Stimulated activated CD4-positive, alpha-beta T cell treated with anti-CD3 and anti-CD28 coated beads, Interleukin-4, amount 100 ng/mL, for 4 hours (primary cell): Measurements from ENCODE around the gene TTC27.
"Not testable (repeated sequence)": the region's sequence is repeated elsewhere in the genome, so short reads cannot be mapped to it uniquely, and the experiment has no call there.

Source experiments
- DNase-seq, 2 experiments: peaks; one replicate each; pipeline ENCODE4 v3.0.0-alpha.2; 2020

The TTC27 gene

DNA sequence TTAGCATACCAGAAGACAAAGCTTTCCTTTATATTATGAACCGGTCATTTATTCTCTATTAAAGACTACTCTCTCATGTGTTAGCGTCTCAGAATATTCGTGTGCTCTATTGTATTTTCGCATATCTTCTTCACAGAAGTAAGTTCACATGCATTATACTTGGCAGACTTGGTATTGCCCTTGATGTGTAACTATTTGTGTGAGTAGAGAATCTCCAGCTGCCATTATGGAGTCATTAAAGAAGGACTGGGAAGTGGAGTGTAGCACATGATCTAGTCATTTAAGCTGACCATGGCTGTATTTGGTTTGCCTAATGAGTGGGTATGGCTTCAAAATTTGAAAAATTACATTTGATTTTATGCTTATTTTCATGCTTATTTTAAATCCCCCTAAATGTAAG is 92.9 kb downstream of the TTC27 start:
- DNase-seq: no peak

DNA sequence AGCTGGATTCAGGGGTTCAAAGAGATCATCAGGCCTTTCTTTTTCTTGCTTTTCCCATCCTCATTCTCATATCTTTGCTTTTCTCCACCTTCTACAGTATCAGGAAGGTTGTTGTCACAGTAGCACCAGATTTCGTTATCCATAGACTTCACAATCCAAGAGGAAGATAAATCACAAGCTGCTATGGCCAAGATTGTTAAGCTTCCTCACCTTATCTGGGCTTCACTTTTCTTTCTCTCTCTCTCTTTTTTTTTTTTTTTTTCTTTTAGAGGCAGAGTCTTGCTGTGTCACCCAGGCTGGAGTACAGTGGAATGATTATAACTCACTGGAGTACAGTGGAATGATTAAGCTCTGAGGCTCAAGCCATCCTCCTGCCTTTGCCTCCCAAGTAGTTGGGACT is 93.5 kb downstream of the TTC27 start:
- DNase-seq: no peak

DNA sequence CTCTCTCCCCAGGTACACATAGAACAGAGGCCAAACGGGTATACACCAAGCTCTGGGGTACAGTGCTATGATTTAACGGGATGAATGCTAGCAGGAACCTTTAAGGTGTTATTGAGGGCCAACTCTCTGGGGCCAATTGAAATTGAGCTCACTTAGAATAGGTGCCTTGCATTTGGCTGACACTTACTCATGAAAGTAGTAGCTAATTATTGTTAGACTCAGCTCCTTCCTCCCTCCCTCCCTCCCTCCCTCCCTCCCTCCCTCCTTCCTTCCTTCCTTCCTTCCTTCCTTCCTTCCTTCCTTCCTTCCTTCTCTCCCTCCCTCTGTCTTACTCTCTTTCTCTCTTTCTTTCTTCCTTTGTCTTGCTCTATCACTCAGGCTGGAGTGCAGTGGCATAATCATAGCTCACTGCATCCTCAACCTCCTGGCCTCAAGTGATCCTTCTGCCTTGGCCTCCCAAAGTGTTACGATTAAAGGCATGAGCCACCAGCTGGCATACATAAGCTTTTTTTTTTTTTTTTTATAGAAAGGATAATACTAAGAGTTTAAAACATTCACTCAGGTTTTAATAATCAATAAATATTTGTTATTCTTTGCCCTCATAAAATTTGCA is 95.7 kb downstream of the TTC27 start:
- no peak for DNase-seq

DNA sequence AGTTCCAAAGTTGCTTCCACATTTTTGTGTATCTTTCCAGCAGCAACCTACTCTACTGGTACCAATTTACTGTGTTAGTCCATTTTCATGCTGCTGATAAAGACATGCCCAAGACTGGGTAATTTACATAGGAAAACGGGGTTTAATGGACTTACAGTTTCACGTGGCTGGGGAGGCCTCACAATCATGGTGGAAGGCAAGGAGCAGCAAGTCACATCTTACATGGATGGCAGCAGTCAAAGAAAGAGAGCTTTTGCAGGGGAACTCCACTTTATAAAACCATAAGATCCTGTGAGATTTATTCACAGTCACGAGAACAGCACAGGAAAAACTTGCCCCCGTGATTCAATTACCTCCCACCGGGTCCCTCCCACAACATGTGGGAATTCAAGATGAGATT is 98.8 kb downstream of the TTC27 start:
- DNase-seq: not testable (repeated sequence)

DNA sequence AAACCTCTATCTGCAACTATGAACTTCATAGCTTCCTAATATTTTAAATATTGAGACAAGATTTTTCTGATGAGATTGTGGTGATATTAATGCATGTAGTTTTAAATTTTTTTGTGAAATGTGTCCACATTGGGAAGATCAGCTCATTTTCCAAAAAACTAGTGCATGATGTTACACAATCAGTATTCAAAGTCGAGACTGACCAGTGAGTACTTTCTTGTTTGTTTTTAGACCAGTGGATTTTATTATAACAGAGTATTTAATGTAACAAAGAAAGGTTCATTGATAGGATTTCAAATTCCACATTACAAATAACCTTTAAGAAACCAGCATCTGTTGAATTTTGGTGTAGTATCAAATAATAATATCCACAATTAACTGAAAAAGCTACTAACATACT is 99.3 kb downstream of the TTC27 start:
- no peak for DNase-seq

DNA sequence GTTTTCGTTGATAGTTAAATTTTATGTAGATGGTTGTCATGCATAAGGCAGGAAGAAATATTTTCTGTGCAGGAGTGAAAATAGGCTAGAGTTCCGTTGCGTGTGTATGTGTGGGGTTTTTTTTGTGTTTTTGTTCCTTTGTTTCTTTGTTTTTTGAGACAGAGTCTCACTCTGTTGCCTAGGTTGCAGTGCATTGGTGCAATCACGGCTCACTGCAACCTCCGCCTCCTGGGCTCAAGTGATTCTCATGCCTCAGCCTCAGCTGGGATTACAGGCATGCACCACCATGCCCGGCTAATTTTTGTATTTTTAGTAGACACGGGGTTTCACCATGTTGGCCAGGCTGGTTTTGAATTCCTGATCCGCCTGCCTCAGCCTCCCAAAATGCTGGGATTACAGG is 103.1 kb downstream of the TTC27 start:
- not testable (repeated sequence) for DNase-seq

DNA sequence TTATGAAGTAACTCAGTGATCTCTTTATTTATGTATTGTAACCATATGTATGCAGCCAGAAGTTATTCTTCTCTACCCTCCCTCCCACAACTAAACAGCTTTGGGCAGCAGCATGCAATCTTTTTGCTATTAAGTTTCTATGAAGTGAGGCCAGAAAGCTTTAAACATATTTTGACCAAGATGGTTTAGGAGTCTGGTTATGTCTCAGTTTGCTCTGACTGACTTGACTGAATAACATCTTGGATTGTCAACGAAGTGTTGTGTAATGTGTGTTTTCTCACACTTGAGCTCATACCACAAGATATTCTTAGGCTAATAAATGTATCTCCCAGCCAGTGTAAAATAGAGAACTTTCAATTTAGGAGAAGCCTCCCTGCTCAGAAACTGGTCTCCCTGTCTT is 104.3 kb downstream of the TTC27 start:
- DNase-seq: no peak

DNA sequence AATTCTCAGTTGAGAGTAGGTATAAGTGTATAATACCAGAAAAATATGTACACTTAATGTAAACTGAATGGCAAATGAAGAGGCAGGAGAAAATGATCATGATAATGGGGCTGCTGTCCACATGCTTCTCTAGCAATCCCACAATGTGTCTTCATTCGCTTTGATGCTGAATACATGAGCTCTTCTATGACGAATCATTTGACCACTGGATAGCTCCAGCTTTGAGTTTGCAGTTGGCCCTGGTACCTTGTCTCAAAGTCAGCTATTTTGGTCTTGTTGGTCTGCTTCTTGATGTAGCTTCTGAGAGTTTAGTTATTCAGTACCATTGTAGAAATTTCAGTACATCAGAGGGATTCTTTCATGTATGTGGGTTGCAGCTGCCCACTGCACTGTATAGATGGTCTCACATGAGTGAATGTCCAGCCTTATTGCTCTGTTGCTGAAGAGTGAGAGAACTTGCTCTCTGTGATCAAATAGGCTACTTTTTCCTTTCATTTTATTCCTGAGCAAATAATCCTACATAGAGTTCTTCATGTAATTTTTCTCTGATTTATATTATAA is 105.1 kb downstream of the TTC27 start:
- DNase-seq: no peak

DNA sequence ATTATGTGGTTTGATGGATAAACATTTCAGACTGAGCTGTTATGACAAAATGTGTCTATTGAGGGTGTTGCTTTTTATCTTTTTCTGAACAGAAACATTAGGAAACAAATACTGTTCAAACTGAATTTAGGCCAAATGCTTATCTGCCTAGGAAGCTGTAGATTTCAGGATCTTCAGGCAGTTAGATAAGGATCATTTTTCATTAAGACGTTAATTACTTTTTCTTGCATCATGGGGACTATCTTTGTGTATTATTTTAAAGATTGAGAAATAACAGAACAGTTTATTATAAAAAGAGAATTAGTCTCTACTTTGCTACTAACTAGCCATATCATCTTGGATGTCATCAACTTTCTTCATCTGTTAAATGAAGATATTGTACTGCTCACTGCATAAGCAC is 107.5 kb downstream of the TTC27 start:
- DNase-seq: no peak

DNA sequence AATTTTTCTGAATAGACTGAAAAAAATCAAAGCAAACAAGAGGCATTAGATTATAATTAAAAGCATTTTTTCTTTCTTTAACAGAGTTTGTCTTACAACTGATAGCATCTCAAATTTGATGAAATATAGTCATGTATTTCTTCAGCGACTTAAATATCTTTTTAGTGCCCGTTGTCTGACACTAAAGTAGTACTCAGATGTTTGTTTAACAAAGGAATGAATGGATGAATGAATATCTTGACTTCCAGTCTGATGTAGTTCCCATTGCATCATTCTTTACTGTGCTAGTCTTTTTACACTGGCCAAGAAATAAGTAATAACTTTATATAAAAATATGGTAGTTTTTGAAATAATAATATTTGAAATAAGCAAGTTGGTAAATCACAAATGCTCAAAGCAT is 111.1 kb downstream of the TTC27 start:
- DNase-seq: no peak

DNA sequence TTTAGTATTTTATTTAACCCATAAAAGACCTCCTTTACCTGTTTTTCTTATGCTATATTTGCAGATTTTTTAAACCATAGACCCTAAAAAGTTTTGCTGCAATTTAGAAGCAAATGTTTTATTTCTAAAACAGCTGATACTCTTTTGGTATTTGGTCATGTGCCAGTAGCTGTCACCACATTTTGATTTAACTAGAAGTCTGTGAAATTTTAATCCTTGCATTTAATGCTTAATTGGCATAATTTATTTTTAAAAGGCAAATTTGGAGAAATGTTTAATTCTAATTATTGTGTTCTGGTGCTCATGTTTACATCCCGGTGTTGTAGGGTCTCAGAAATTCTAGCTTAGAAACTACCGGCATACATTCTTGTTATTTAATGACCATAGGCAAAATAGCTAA is 111.8 kb downstream of the TTC27 start:
- no peak for DNase-seq

DNA sequence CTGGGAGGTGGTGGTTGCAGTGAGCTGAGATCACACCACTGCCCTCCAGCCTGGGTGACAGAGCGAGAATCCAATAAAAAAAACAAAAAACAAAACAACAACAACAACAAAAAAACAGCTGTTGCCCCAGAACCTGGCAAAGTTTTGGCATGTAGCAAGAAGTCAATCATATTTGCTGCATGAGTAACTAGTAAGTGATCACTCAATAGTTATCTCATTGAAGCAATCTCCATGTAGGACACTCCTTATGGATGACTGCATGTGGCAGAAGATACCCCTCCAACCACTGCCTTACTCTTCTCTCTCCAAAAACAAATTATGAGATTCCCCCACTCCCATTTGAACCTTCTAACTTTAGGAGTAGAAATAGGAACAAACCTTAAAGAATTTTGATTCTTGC is 113.7 kb downstream of the TTC27 start:
- DNase-seq: no peak

DNA sequence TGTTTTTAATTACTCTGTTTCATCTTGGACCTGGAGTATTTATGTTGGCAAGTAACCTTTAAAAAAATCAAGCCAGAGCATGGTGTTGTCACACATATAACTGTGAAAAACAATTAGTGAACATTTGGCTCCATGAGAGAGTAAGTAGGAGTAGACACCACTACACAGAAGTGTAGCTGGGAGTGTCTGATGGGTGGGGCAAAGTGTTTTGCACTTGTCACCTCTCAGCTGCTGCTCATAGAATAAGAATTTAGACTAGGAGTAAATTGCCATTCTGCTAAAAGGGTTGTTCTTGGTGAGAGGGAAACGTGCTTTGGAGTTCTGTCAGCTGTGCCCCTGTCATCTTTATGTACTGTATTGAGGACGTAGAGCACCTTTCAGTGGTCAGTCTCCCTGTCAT is 114.5 kb downstream of the TTC27 start:
- DNase-seq: no peak

DNA sequence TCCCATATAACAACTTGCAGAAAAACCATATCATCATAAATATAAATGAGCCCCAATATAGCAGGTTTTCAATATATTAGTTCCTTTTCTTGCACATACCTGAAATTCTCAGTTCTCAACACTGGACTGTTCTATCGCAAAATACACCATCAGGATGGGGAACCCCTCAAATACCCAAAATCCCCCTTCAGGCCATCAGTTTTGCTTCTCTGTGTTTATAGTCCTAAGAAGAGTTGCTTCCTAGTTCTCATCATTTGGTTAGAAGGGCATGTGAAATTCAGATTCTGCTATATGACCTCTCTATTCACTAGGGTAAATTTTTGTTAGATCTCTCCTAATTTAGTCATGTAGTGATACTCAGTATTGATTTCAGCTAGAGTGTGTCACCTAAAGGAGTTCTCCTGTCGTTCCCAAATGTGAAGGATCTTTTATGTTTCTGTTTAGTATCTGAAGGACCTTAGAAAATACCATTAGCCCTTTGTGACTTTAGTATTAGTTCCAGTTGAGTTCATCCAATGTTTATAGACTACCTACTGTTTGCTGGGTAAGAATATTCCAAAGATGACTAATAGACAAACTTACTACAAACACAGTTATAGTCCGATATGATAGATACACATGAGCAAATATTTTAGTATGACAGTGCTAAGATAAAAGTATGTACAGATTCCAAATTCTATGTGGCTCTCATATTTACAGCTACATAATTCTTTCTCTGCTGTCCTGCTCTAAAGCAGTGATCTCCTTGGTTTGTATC is 115.8 kb downstream of the TTC27 start:
- no peak for DNase-seq

DNA sequence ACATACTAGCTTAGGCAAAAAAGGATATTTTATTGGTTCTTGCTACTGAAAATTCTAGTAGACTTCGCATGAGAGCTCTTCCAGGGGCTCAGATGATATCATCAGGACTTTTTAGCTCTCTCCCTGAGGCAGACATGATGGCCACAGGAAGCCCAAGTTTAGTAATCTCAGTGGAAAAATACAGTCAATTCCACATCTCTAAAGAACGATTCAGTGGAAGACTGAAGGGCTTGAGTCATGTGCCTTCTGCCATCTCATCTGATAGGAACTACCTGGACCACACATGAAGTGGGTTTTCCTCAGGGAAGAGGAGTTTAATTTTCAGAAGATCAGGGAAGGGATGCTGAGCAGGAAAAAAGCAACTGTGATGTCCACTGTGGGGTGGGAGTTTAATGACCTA is 117.3 kb downstream of the TTC27 start:
- no peak for DNase-seq

DNA sequence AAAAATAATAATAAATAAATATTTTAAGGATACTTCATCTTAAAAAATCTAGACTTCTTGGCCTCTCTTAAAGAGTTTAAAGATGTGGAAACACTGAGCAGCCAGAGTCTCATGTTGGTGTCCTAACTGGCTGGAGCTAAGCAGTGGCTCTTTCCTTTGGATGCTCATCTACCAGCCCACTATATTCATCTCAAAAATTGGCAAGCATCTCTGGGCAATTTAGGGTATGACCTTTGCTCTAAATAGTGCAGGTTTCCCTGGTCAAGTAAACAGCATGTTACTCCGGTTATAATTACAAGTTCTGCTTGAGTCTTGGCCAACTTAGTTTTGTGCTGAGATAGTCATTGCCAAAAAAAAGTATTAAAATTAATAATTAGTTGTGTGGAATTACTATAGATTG is 117.8 kb downstream of the TTC27 start:
- DNase-seq: no peak

DNA sequence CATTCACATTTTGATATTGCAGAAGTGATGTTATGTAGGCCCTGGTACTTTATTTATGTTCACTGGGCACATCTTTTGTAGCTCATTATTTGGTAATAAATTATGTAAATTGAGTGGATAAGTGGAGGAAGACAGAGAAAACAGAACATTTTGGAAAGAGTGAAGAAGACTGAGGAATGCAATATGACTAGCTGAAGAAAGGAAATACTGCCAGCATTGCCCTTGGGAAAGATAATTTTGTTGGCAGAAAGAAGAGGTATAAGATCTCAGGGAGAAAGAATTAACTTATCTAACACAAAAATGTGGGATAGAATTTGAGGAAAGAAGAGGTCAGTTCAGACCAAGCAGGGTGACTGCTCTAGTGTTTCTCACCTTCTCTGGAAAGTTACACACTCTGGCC is 118.8 kb downstream of the TTC27 start:
- no peak for DNase-seq

DNA sequence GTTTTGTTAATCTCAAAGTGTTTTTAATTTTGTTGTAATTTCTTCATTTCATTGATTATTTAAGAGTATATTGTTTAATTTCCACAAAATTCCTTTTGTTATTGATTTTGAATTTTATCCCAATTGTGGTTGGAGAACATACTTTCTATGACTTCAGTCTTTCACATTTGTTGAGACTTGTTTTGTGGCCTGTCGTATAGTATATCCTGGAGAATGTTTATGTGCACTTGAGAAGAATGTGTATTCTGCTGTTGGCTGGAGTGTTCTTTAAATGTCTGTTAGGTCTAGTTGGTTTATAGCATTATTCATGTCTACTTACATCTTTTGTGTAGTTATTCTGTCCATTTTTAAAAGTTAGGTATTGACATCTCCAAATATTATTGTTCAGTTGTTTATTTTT is 120.3 kb downstream of the TTC27 start:
- no peak for DNase-seq

DNA sequence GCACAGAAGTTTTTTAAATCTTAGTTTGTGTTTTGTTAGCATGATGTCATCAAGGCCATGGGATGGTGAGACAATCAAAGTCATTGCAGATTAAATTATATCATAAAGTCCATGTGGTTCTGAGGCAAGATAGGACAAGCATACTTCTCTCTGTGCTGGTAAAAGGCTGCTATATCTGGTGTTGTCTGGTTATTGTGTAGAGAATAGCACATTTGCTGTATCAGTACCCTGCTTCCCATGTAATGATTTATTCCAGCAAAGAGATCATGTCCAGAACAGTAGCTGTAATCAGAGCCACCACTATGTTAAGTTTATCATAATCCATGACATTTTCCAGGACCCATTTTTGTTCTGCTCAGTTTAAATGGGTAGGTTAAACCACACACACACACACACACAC is 123.0 kb downstream of the TTC27 start:
- no peak for DNase-seq

DNA sequence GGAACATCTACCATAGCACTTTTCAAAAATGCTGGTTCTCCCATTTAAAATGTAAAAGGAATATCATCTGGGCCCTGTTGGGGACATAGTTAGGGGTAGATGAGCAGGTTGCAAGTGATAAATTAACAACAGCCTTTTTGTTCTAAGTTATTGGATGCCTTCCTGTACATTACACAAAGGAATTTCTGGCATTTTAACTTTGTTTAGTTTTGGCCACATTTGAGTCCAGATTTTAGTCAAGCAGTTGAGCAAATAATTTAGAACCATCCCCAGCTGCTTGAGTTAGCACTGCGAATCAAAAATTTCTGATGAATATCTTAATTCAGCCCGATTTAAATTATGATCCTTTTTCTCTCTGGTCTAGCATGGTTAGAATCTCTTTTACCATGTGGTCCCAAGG is 124.4 kb downstream of the TTC27 start:
- no peak for DNase-seq

DNA sequence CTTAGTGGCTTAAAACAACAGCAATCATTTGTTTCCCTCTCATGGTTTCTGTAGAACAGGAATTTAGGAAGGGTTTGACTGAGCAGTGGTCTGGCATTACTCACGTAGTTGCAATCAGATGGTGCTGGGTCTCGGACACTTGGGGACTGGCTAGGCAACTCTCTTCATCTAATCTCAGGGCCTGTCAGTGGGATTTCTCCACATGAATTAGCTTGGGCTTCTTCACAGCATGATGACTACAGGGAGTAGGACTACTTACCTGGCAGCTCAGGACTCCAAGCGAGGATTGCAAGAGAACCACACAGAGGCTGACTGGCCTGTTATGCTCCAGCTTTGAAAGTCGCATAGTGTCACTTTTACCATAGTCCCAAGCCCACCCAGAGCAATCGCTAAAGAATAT is 125.1 kb downstream of the TTC27 start:
- no peak for DNase-seq

DNA sequence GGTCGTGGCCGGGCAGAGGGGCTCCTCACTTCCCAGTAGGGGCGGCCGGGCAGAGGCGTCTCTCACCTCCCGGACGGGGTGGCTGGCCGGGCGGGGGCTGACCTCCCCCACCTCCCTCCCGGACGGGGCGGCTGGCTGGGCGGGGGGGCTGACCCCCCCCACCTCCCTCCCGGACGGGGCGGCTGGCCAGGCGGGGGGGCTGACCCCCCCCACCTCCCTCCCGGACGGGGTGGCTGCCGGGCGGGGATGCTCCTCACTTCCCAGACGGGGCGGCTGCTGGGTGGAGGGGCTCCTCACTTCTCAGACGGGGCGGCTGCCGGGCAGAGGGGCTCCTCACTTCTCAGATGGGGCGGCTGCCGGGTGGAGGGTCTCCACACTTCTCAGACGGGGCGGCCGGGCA is 126.8 kb downstream of the TTC27 start:
- not testable (repeated sequence) for DNase-seq

DNA sequence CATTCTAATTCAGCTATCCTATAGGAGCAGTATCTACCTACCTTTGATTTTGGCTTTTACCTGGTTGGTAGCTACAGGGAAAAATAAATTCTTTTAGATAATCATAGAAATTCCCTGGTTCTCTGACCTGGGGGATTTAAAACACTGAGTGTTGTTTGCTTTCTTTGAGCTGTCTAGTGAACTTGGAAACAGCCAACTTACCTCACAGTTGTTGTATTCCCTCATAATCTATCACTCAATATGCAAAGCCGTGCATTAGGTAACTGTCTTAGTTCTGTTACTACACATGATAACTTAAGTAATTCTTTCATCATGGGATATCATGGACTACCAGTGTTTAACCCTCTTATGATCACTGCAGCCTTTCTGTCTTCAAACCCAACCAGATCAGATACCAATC is 127.8 kb downstream of the TTC27 start:
- DNase-seq: no peak

DNA sequence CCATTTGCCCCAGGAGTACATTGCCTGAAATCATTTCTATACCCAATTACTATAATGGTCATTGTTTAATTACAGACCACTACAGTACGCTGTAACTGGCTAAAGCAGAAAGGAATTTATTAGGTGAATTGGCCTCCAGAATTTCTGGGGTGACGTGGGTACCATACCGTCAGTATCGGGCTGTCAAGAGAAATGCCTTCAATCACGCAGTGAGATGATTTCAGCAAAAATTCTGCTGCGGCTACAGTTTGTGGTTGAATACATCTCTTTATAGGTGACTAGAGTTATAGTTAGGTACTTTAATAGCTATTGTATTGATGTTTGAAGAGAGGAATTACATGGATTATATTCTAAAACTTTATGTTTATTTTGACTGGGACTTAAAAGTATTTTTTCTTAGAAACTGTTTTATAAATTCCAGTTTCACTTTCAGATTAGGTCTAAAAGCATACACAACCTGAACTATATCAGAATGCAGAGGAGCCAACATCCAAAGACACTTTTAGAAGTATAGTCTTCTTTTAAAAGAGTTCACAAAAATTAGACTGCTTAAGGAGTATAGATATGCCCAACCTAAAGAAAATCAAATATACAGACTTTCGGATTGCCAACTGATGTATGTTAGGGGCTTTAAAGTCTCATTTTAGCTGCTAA is 128.4 kb downstream of the TTC27 start:
- DNase-seq: no peak
